GM21825 (cell line): Measurements from ENCODE around the gene GPR62.
A peak's percentile ranks its signal among the peaks of the same experiment; 100 is the strongest.

ENCODE experiments used
- ATAC-seq: cut with Tn5 transposase; IDR thresholded peaks from one replicate; pipeline ENCODE4 v1.9.1; 2021; ENCODE audit warnings: mild to moderate bottlenecking, moderate library complexity; ENCODE audit not compliant: unreplicated experiment

GPR62 gene

DNA sequence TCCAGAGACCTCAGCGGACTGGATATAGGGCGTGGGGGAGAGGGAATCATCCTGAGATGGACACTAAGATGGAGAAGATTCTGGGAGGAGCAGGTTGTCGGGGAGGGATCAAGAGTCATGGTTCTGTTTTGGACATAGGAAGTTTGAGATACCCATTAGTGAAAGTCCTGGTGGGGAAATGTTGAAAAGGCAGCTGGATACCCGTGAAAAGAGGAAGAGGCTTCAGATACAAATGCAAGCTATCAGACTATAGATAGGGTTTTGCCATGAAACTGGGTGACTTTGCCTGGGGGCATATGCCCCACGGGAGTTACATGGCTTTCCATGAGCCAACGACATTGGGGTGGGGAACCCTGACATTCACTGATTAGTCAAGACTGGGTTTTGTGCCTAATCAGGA lies 1.1 kb upstream of the GPR62 start:
- no peak for ATAC-seq

DNA sequence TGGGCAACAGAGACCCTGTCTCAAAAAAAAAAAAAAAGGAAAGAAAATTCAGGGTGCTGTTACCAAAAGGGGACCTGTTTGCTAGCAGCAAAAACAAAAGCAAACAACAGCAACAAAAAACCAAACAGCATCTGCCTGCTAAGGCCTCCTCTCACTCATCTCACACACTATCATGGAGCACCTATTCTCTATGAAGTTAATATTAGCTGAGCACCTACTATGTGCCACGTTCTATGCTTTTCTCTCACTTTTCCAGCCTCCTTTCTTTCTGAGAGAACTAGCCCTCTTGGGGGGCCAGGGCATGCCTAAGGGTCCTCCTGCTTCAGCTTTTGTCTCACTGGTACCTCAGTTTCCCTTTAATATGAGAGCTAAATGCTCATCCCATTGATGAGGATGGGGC lies 468 bp upstream of the GPR62 start:
- ATAC-seq = no peak

DNA sequence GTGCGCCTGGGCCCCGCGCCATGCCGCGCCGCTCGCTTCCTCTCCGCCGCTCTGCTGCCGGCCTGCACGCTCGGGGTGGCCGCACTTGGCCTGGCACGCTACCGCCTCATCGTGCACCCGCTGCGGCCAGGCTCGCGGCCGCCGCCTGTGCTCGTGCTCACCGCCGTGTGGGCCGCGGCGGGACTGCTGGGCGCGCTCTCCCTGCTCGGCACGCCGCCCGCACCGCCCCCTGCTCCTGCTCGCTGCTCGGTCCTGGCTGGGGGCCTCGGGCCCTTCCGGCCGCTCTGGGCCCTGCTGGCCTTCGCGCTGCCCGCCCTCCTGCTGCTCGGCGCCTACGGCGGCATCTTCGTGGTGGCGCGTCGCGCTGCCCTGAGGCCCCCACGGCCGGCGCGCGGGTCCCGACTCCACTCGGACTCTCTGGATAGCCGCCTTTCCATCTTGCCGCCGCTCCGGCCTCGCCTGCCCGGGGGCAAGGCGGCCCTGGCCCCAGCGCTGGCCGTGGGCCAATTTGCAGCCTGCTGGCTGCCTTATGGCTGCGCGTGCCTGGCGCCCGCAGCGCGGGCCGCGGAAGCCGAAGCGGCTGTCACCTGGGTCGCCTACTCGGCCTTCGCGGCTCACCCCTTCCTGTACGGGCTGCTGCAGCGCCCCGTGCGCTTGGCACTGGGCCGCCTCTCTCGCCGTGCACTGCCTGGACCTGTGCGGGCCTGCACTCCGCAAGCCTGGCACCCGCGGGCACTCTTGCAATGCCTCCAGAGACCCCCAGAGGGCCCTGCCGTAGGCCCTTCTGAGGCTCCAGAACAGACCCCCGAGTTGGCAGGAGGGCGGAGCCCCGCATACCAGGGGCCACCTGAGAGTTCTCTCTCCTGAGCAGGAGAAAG lies 951 bp downstream of the GPR62 start:
- no peak for ATAC-seq

DNA sequence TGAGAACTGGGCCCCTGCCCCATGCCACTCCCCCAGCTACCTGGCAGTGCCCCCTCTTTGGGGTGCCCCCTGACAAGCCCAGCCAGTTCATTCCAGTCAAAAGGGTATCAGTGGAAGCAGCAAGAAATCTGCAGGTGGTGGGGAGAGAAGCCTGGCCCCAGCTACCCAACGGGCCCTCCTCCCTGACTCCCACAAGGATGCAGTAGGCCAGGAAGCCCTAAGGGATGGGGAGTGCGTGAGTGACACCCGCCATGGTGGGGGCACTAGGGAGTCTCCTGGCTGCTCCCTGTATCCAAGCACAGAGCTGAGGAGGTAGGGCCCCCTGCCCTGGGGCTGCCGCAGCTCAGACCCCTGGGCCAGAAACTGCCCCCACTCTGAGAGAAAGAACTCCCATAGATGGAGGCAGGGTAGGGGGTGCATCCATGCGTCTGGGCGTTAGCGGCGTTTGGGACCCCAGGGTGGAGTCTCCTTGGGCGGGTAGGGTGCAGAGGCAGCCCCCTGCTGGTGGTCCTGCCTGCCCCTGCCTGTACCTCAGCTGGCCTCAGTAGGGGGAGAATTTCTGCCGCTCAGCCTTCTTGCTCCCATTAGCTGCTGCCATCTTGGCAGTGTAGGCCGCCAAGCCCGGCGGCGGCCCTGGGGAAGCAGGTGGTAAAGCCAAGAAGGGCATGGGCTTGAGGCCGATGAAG lies 2.5 kb downstream of the GPR62 start:
- ATAC-seq = no peak

DNA sequence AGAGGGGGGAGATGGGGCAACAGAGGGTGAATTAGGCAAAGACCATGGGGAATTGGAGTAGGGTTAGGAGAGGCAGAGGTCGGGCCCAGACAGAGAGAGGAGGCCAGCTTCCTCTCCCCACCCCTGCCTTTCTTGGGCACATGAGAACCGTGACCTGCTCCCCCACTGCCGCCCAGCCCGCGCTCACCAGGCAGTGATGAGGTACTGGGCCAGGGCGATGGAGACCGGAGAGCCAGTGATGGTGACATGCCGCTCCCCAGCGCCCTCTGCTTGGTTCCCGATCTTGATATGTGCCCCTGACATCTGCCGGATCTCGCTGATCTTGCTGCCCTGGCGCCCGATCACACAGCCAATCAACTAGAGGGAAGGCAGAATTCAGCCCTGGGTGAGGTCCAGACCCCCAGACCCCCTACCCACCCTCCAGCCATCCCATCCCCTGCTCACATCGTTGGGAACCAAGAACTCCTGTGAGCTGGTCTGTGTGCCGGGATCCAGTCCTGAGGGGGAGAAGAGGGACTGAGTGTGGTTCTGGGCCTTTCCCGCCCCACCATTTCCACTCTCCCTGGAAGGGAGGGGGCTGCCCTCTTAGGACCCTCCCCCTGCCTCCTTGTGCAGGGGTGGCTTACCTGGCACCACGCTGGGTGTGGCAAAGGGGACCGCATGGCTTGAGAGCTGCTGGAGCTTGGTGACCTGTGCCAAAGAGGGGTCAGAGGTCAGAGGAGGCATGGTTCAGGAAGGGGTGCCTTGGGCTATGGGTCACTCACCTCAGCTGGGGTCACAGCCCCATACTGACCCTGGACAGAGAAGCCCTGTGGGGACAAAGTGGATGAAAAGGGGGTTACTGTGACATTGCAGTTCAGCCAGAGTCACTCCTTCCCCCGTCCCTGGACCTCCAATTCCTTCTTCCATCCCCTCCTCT lies 3.7 kb downstream of the GPR62 start:
- no peak for ATAC-seq

DNA sequence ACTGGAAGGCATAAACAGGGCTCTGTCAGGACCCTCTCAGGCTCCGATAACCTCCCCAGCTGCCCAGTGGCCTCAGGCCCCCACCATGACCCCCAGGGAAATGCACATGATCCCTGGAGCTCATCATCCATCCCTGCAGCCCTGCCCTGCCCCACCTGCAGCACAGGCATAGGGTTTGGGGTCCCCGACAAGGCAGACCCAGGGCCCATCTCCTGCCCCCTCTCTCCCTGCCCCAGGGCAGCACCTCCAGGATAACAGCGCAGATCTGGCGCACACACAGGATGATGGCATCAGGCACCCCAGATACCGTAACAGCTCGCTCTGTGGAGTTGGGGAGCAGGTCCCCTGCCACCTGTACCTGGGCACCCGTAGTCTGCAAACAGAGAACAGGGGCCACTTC lies 4.5 kb downstream of the GPR62 start:
- ATAC-seq = no peak

DNA sequence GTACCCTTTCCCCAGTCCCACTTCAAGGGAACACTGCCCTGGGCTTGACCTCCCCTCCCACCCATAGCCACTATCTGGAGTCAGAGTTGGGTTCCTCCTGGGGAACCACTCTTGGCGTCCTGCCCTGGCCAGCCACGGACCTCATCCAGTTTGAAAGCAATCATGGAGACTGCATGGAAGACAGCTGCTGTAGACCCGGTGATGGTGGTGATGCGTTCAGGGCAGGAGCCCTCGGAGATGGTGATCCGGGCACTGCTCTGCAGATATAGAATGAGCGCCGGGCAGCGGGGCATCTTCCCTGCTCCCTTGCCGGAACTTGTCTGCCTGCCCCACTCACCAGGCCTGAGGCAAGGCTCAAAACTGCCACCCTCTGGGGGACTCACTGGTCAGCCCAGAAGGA lies 5.2 kb downstream of the GPR62 start:
- no peak for ATAC-seq

DNA sequence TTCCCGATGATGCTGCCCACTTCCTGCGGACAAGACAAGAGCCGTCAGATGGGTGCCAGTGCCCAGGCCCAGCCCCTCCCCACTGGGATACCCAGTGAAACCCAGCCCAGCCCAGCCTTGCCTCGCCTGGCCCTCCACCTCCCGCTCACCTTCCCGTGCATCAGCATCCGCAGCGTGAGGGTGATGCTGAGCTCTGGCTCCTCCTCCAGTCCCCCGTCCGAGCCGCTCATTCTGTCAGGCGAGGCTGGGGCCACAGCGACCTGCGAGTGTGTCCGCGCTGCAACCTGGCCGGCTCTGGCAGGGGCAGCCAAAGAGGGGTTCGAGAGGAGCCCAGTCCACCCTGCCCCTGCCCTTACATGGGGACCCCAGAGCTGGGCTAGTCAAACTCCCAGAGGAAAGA lies 5.8 kb downstream of the GPR62 start:
- ATAC-seq = no peak

DNA sequence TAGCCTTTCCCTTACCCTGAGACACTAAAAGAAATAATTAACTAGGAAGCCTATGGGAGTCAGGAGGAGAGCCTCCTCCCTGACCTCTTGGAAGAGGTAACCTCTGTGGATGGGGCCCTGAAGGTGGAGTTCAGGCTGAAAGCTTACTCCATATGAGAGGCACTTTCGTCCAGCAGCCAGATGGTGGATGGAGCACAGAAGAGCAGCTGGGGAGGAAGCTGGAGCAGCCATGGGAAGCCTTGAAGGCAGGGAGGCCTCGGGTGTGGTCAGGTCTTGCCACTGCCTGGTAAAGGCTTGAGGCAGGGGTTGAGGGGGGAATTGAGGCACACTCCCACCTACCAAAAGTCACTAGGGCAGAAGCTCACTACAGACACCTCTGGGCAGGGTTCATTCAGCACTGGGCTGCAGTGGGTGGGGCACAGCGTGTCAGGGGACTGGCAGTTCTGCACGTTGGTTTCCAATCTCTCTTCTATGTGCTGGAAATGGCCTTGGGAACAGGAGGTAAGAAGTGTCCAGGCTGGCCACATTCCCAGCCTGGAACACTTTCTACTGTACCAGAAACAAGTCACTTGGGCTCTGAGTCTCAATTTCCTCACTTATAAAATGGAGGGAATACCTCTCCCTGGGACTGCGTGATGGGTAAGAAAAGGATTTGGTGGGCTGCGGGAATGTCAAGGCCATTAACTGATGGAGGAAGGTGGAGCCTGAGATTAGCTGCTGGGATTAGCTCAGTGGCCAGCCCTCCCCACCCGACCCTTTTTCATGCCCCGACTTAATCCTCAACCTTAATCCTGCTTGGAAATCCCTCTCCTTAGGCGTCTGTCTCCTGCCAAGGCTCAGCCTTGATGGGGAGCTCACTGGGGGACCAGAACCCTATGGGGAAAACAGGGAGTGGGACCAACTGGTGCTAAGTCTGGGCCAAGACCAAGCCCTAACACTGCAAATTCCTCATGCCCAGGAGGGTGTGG lies 6.7 kb downstream of the GPR62 start:
- ATAC-seq = no peak

DNA sequence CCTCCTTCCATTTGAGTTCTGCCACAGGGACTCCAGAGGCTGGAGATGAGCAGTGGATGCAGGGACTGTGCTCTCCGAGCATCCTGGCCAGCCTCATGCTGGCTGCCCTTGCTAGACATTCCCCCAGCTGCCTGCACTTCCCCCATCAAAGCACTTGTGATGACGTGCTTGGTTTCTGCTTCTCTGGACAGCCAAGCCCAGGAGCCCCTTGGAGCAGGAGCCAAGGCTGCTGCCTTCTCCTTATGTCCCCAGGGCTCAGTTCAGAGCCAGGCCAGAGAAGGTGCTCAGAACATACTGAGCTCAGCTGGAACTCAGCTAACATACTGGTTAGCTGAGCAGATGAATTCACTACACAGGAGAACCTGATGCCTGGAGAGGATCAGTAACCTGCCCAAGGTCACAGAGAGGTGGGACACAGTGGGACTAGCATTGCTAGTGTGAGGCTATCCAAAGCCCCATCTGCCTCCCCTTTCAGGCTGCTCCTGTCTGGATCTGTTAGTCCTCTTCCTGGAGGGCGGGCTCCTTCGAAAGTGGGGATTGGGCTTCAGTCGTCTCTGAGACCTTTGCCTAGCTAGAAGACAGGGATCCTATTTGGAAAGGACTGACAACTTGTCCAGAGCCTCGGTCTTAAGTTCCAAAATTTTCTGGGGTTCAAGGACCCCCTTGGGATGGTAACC lies 7.8 kb downstream of the GPR62 start:
- ATAC-seq = no peak

DNA sequence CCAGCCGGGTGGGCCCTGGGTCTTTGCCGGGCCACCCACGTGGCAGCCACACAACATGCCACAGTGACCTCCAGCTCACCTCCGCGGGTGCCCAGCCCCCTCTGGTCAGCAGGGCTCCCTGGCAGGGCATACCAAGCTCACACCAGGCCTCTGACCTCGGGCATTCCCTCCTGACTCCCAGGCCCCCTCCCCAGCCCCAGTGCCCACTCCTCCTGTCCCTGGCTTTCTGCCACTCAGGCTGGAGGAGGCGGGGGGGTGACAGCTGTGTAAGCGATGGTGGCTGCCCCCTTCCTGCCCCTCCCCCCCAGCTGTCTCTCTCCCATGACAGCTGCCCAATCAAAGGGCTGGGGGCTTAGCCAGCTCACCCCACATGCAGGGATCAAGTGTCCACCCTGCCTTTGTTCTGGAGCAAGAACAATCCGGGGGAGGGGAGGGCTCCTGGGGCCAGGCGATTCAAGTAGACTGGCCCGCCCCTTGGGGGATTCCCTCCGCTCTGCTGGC lies 8.8 kb downstream of the GPR62 start:
- no peak for ATAC-seq

DNA sequence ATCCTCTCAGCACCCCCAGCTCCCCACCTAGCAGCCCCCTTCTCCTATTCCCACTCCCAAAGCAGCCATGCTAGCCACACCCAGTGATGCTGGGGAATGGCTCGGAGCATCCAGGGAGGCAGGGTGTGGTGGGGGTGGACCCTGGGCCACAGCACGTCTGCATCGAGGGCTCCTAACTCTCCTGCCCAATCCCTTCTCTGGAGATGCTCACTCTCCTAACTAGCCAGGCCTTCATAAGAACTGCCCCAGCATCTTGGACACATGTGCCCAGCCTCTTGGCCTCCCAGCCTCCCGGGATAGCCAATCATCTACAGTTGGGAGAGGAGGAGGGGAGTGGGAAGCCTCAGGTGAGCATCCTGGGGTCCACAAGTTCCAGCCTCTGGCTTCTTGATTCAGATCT lies 9.3 kb downstream of the GPR62 start:
- no peak for ATAC-seq

DNA sequence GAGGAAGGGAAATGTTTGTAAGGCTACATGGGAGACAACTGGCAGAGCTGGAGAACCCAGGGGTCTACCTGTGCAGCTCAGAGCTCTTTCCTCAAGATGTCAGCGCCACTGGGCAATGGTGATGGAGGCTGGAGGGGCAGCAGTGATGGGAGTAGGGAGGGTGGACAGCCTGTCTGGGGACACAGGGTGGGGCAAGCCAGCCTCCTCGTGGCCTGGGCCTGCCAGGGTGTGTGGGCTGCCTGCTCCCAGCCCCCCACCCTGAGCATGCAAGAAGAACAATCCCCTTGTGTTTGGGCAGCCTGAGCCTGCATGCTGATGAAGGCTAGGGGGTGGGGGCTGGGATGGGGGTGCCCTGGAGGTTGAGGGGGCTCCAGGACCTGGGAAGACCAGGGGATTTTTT lies 10.8 kb downstream of the GPR62 start:
- no peak for ATAC-seq

DNA sequence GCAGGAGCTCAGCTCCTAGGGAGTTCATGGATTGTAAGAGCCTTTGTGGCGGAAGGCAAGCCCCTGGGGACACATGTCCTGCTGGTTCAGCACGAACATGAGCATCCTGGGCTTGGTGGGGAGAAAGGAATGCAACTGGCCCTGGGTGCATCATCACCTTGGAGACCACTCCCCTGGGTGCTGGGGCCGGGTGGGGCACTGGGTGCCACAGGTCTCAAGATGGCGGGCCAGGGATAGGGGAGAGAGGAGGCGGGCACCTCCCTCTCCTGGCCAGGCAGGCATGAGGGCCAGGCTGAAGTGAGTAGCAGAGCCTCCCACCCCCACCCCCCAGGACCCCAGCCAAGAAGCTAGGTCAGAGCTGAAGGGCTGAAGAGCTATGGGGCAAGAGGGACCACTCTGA lies 11.3 kb downstream of the GPR62 start:
- ATAC-seq = no peak

DNA sequence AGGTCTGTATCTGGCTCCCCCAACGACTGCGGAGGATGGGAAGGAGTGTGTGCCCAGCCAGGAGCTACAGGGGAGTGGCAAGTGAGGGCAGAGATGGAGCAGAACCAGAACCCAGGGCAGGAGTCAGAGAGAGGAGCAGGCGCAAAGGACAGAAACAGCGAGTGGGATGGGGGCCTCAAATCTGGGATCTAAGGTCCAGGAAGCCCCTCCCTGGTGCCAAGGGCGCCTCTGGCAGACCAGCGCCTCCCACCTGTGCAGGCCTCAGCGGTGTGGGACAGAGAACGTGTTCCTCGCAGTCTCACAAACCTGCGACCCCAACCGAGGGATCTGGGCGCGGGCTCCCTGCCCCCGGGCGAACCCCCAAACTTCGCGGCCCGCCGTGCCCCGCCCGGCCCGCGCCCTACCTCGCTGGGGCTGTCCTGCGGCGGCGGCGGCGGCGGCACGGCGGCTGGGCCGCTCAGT lies 11.8 kb downstream of the GPR62 start:
- no peak for ATAC-seq

DNA sequence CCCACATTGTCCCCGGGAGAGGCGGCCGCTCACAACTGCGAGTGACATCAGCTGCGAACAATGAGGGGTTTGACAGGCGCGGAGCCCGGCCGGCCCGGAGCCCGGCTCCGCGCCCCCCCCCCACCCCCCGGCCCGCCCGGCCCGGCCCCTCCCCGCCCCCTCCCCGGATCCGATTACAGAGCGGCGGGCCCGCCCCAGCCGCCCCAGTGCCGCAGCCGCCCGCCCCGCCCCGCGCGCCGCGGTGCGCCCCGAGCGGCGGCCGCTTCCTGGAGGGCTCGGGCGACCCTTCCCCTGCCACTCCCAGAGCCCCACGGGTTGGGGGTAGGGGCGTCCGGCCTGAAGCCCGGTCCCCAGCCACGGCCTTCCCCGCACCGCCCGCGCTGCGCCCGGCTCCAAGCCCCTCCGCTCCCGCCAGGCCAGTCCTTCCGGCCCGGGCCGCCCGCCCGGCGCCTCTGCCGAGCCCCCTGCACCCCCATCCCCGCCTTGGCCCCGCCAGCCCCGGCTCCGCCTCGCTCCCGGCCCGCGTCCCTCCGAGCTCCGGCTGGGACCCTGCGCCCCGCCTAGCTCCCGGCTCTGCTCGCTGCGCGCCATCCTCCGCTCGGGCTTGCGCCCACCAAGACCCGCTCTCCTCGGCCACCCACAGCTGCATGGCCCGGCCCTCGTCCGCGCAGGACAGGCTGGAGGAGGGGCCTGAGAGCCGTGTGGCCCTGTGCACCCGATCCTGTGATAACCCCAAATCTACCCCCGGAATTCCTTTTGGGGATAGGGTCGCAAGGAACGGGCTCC lies 12.4 kb downstream of the GPR62 start, which contains the start of gene PCBP4:
TSS of gene PCBP4 (minus strand) at position 71 of the 786 bp plus-strand sequence. CDS start 6,214 bp downstream, outside the sequence.
- ATAC-seq = peak; percentile 41

DNA sequence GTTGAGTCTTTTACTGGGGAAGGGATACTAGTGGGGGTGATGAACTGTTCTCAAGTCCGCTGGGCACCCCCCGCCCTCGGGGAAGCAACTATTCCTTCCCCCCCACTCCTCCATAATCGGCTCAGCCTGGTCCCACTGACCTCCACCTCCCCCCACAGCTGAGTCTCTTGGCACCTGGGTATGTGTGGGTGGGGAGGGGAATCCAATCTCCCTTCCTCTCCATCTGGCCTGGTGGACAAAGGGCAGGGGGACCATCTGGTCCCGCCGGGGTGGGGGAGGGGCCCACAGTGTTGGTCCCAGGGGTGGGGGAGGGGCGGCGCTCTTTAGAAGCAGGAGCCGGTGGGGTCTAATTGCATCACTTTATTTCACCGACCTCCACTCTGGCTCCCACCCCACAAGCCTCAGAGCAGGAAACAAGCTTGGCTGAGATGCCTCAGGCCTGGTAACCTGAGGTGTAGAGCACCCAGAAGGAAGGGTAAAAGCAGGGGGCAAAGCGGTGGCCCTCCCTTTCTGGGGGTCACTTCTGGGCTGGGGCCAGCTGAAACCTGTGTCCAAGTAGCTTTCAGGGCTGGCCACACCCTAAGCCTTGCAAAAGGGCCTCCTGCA lies 13.1 kb downstream of the GPR62 start:
- ATAC-seq = no peak
